Caco-2 (cell line): ENCODE measurements around the gene RHOH. TPM values are rescaled to one million over a fixed set of nuclear protein-coding genes. Genes with fewer than 3 reads are reported as not detected.

ENCODE experiments used
- BruUV-seq: library from RNA; stranded (reverse); fragments of 400-500 nt; replicated peaks from 2 replicates; lab custom pipeline; 2021; lab: Mats Ljungman, UMichigan
- CTCF ChIA-PET: fragments of 300-600 bp; sonication (Branson Sonifier 250); formaldehyde crosslinking; loops from one replicate; lab custom pipeline; 2022; ENCODE audit warnings: antibody characterized with exemption; lab: Charles Lee
- POLR2A ChIA-PET: fragments of 300-600 bp; sonication (Branson Sonifier 250); formaldehyde crosslinking; loops from one replicate; lab custom pipeline; 2022; ENCODE audit warnings: antibody characterized with exemption; lab: Charles Lee
- DNase-seq, 2 experiments: peaks; one replicate each; pipeline versions ENCODE4 v3.0.0 to v3.0.0-alpha.2; 2020 to 2022
- H3K27me3 ChIP-seq: replicated peaks from 2 replicates; pipeline ENCODE4 v1.6.0; 2011; ENCODE audit warnings: low read length; ENCODE audit not compliant: control insufficient read depth, insufficient read depth
- H3K36me3 ChIP-seq: 2 replicates; pipeline ENCODE4 v1.5.1; 2011; ENCODE audit warnings: low read length; ENCODE audit not compliant: control insufficient read depth, insufficient read depth
- H3K4me1 ChIP-seq: fragments of 250-450 bp; sonication (Bioruptor Pico); 2 replicates; pipeline ENCODE4 v1.5.1; 2020; ENCODE audit warnings: mild to moderate bottlenecking
- H3K4me3 ChIP-seq: 2 replicates; pipeline ENCODE4 v1.5.1; 2011; ENCODE audit warnings: low read depth, mild to moderate bottlenecking, control low read depth, low read length
- H3K9me3 ChIP-seq: fragments of 250-450 bp; sonication (Bioruptor Pico); 2 replicates; pipeline ENCODE4 v1.5.1; 2020; ENCODE audit warnings: mild to moderate bottlenecking, moderate library complexity
- H3K27ac Mint-ChIP-seq: one replicate; pipeline ENCODE4 v1.8.0; 2022; ENCODE audit warnings: mixed read lengths; ENCODE audit not compliant: unreplicated experiment
- H3K27me3 Mint-ChIP-seq: one replicate; pipeline ENCODE4 v1.8.0; 2022; ENCODE audit warnings: mixed read lengths; ENCODE audit not compliant: insufficient read depth, unreplicated experiment
- H3K36me3 Mint-ChIP-seq: one replicate; pipeline ENCODE4 v1.8.0; 2022; ENCODE audit warnings: mild to moderate bottlenecking, mixed read lengths; ENCODE audit not compliant: insufficient read depth, unreplicated experiment
- H3K4me1 Mint-ChIP-seq: one replicate; pipeline ENCODE4 v1.8.0; 2022; ENCODE audit warnings: low read depth, mixed read lengths; ENCODE audit not compliant: unreplicated experiment
- H3K4me3 Mint-ChIP-seq: one replicate; pipeline ENCODE4 v1.8.0; 2022; ENCODE audit warnings: mild to moderate bottlenecking, moderate library complexity, mixed read lengths; ENCODE audit not compliant: unreplicated experiment
- H3K9me3 Mint-ChIP-seq: one replicate; pipeline ENCODE4 v1.8.0; 2022; ENCODE audit warnings: mixed read lengths; ENCODE audit not compliant: unreplicated experiment
- intact Hi-C: fragments of 100-400 bp; cut with micrococcal nuclease; formaldehyde crosslinking; loops from one replicate; pipeline ENCODE4 v1.10.0; 2022; ENCODE audit not compliant: unreplicated experiment
- total RNA-seq: library from RNA; stranded (reverse); gene quantifications from 2 replicates; pipeline ENCODE4 v1.2.3, GENCODE V29; 2022
- TF ChIP-seq, protein P1 (sequence below), 2 experiments: fragments of 200-600 bp in 1 of 2; IDR thresholded peaks; 1 replicate in 1 of 2; 2 replicates in 1 of 2; pipeline versions ENCODE4 v1.5.1 to v1.8.0; 2011 to 2022; ENCODE audit warnings: antibody characterized with exemption in 1 of 2, control low read depth in 1 of 2, inconsistent platforms in 1 of 2, low read depth in 1 of 2, low read length in 1 of 2, mild to moderate bottlenecking in 1 of 2, moderate library complexity in 1 of 2; ENCODE audit not compliant: insufficient read depth in 1 of 2, severe bottlenecking in 1 of 2, unreplicated experiment in 1 of 2

The RHOH gene
- total RNA-seq, 1 experiment from 2014 or later: not detected

- no TSS peak for BruUV-seq
- DNase-seq: no peak
- Mint-ChIP-seq H3K27me3 (no peaks in the 10 kb centered on the region), H3K36me3 (no peaks in the 10 kb centered on the region), H3K4me3 (no peak overlapping the region), H3K9me3 (peaks cover 8% of the 10 kb centered on the region), H3K27ac (peak overlapping the region; percentile 75), H3K4me1 (peaks cover 26% of the 10 kb centered on the region)
- CTCF ChIA-PET: no interaction called here
- peaks cover 7% of the 10 kb centered on the region for H3K9me3 ChIP-seq
- H3K27me3 ChIP-seq: no peaks in the 10 kb centered on the region
- H3K4me1 ChIP-seq: peaks cover 26% of the 10 kb centered on the region
- TF ChIP-seq, protein P1, sequence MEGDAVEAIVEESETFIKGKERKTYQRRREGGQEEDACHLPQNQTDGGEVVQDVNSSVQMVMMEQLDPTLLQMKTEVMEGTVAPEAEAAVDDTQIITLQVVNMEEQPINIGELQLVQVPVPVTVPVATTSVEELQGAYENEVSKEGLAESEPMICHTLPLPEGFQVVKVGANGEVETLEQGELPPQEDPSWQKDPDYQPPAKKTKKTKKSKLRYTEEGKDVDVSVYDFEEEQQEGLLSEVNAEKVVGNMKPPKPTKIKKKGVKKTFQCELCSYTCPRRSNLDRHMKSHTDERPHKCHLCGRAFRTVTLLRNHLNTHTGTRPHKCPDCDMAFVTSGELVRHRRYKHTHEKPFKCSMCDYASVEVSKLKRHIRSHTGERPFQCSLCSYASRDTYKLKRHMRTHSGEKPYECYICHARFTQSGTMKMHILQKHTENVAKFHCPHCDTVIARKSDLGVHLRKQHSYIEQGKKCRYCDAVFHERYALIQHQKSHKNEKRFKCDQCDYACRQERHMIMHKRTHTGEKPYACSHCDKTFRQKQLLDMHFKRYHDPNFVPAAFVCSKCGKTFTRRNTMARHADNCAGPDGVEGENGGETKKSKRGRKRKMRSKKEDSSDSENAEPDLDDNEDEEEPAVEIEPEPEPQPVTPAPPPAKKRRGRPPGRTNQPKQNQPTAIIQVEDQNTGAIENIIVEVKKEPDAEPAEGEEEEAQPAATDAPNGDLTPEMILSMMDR (IDR thresholded peaks at IDR 0.05; ENCODE audit: insufficient read depth in 1 of 2, low read depth in 1 of 2, low read length in 1 of 2, severe bottlenecking in 1 of 2, unreplicated experiment in 1 of 2): no peak
- intact Hi-C loops: loop anchor here (2.0 kb wide), 1 partner anchor 54 kb away; no protein-coding TSS in a partner anchor
- POLR2A ChIA-PET: no interaction called here
- H3K36me3 ChIP-seq: no peaks in the 10 kb centered on the region
- H3K4me3 ChIP-seq: no peak overlapping the region
These were observed 58.0 kb downstream of the RHOH start for GRCh38 chr4:40254608-40255392.

DNA sequence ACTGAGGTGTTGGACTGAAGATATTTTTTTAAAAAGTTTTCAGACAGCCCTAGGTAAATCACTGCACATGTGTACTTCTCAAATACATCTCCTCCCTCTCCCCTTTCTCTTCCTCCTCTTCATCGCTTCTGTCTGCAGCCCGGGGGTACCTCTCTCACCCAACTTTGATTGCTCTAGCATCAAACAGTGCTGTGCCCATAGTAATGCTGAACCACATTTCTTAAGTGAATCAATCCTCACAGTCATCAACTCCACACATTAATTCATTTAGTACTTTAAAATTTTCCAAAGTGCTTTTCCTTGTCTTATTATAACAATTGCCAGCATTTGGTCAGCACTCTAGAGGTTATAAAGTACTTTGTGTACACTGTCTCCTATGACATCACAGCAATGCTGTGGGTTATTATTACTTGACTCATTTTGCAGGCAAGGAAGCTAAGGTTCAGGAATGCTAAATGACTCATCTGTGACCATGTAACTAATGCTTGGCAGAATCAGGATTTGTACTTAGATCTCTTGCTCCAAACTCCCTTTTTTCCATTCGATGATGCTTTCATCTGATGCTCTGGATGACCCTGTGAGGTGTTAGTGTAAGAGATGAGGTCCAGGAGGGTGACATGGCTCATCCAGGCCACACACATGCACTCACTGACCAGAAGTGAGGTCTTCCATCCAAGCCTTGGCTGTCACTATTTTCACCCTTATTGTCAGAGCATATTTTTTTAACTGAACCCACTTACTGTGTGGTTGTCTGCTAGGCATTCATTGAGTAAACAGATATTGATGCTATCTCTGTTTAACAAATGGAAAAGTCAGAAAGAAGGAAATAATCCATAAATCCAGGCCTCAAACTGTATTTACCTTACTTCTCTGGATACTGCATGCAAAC is 58.8 kb downstream of the RHOH start:
- peak overlapping the region; percentile 14 for H3K27ac Mint-ChIP-seq
- H3K9me3 ChIP-seq: peaks cover 15% of the 10 kb centered on the region
- H3K27me3 ChIP-seq: no peaks in the 10 kb centered on the region
- no peaks in the 10 kb centered on the region for H3K36me3 Mint-ChIP-seq
- H3K4me3 ChIP-seq: no peak overlapping the region
- H3K4me1 Mint-ChIP-seq: peaks cover 26% of the 10 kb centered on the region
- ChIA-PET CTCF (no interaction called here), POLR2A (no interaction called here)
- peaks cover 10% of the 10 kb centered on the region for H3K9me3 Mint-ChIP-seq
- no peaks in the 10 kb centered on the region for H3K36me3 ChIP-seq
- H3K4me3 Mint-ChIP-seq: no peak overlapping the region
- peaks cover 28% of the 10 kb centered on the region for H3K4me1 ChIP-seq
- no peaks in the 10 kb centered on the region for H3K27me3 Mint-ChIP-seq
- BruUV-seq: no TSS peak
- TF ChIP-seq, protein P1 (IDR thresholded peaks at IDR 0.05; ENCODE audit: insufficient read depth in 1 of 2, low read depth in 1 of 2, low read length in 1 of 2, severe bottlenecking in 1 of 2, unreplicated experiment in 1 of 2): no peak
- intact Hi-C loops: loop anchor here (2.0 kb wide), 1 partner anchor 53 kb away; no protein-coding TSS in a partner anchor
- DNase-seq: peak in 1 of 2 experiments; percentile 16

DNA sequence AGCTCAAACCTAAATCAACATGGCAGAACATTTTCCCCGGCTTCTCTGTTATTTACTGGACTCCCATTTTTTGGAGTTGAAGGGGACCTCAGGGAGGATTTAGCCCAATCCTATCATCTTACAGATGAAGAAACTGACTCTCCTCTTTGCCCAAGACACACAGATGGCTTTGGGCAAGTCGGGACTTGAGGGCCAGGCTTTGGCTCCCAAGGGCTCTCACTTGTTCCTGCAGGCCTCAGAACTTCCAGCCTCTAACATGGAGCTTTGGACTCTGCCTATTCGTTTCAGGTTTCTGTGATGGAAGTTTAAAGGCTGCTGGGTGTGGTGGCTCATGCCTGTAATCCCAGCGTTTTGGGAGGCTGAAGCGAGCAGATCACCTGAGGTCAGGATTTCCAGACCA is 59.5 kb downstream of the RHOH start:
- CTCF ChIA-PET: no interaction called here
- peaks cover 3% of the 10 kb centered on the region for H3K36me3 Mint-ChIP-seq
- peaks cover 35% of the 10 kb centered on the region for H3K4me1 ChIP-seq
- peak overlapping the region; percentile 14 for H3K27ac Mint-ChIP-seq
- DNase-seq: no peak
- POLR2A ChIA-PET: no interaction called here
- intact Hi-C loops: no loop called here
- peaks cover 16% of the 10 kb centered on the region for H3K9me3 Mint-ChIP-seq
- no peaks in the 10 kb centered on the region for H3K36me3 ChIP-seq
- peaks cover 32% of the 10 kb centered on the region for H3K4me1 Mint-ChIP-seq
- BruUV-seq: no TSS peak
- no peak overlapping the region for H3K4me3 ChIP-seq
- H3K9me3 ChIP-seq: peaks cover 22% of the 10 kb centered on the region
- no peaks in the 10 kb centered on the region for H3K27me3 ChIP-seq
- TF ChIP-seq, protein P1 (IDR thresholded peaks at IDR 0.05; ENCODE audit: insufficient read depth in 1 of 2, low read depth in 1 of 2, low read length in 1 of 2, severe bottlenecking in 1 of 2, unreplicated experiment in 1 of 2): no peak
- H3K4me3 Mint-ChIP-seq: no peak overlapping the region
- H3K27me3 Mint-ChIP-seq: no peaks in the 10 kb centered on the region
